ENCODE data around the gene EXOC3. TPM values are rescaled to one million over a fixed set of nuclear protein-coding genes. Genes with fewer than 3 reads are reported as not detected.
"Not testable (repeated sequence)": the region's sequence is repeated elsewhere in the genome, so short reads cannot be mapped to it uniquely, and the experiment has no call there.

Gene EXOC3
- total RNA-seq, 1 donor from 2014 or later = 35.3 TPM

GRCh38 chr5:485113-485945, 42.4 kb downstream of the EXOC3 start:
- no peak for DNase-seq (ENCODE audit: low read depth, low spot score)

GRCh38 chr5:485946-486491, 43.0 kb downstream of the EXOC3 start:
- DNase-seq (ENCODE audit: low read depth, low spot score) = no peak

GRCh38 chr5:486597-486996, 43.6 kb downstream of the EXOC3 start:
- DNase-seq (ENCODE audit: low read depth, low spot score) = not testable (repeated sequence)

GRCh38 chr5:488241-488640, 45.3 kb downstream of the EXOC3 start:
- no peak for DNase-seq (ENCODE audit: low read depth, low spot score)

- DNase-seq (ENCODE audit: low read depth, low spot score) = no peak
Observed at GRCh38 chr5:488744-489688, 46.0 kb downstream of the EXOC3 start.

- no peak for DNase-seq (ENCODE audit: low read depth, low spot score)
Observed at GRCh38 chr5:489689-490080, 46.7 kb downstream of the EXOC3 start.

GRCh38 chr5:490116-491106, 47.4 kb downstream of the EXOC3 start:
- DNase-seq (ENCODE audit: low read depth, low spot score) = no peak

GRCh38 chr5:491119-491855, 48.3 kb downstream of the EXOC3 start:
- no peak for DNase-seq (ENCODE audit: low read depth, low spot score)

GRCh38 chr5:491856-492155, 48.8 kb downstream of the EXOC3 start:
- no peak for DNase-seq (ENCODE audit: low read depth, low spot score)

- no peak for DNase-seq (ENCODE audit: low read depth, low spot score)
Observed at GRCh38 chr5:492314-492893, 49.4 kb downstream of the EXOC3 start.

GRCh38 chr5:493119-493701, 50.2 kb downstream of the EXOC3 start:
- DNase-seq (ENCODE audit: low read depth, low spot score) = no peak

- no peak for DNase-seq (ENCODE audit: low read depth, low spot score)
Observed at GRCh38 chr5:493758-494157, 50.8 kb downstream of the EXOC3 start.

- no peak for DNase-seq (ENCODE audit: low read depth, low spot score)
Observed at GRCh38 chr5:494667-495255, 51.8 kb downstream of the EXOC3 start.

GRCh38 chr5:496028-496427, 53.1 kb downstream of the EXOC3 start:
- no peak for DNase-seq (ENCODE audit: low read depth, low spot score)

- no peak for DNase-seq (ENCODE audit: low read depth, low spot score)
Observed at GRCh38 chr5:497090-497700, 54.2 kb downstream of the EXOC3 start.

- DNase-seq (ENCODE audit: low read depth, low spot score) = no peak
Observed at GRCh38 chr5:497871-498509, 55.0 kb downstream of the EXOC3 start.

GRCh38 chr5:499233-500209, 56.5 kb downstream of the EXOC3 start:
- DNase-seq (ENCODE audit: low read depth, low spot score) = no peak
